Naive thymus-derived CD8-positive, alpha-beta T cell (primary cell): ENCODE results near the gene DYNC2H1. TPM values are rescaled to one million over a fixed set of nuclear protein-coding genes. Genes with fewer than 3 reads are reported as not detected.

Source experiments
- ATAC-seq, 2 donors: fragments of 150-1000 bp; cut with Tn5 transposase in 1 of 2; sonication (Bioruptor Pico), chemical (Tn5 transposase) in 1 of 2; 1 replicate in 1 of 2; 2 replicates in 1 of 2; pipeline ENCODE4 v1.10.0; 2021; ENCODE audit warnings: mild to moderate bottlenecking in 2 of 2, moderate library complexity in 2 of 2
- POLR2A ChIA-PET: fragments of 350-600 bp; sonication (Branson Sonifier 250); formaldehyde crosslinking; loops from one replicate; lab custom pipeline; 2021; ENCODE audit warnings: antibody characterized with exemption; lab: Charles Lee
- DNase-seq, 10 donors: peaks; one replicate each; pipeline versions ENCODE4 v3.0.0 to v3.0.0-alpha.2; 2020 to 2022
- H3K27ac Mint-ChIP-seq, 10 donors: one replicate each; pipeline ENCODE4 v1.8.0; 2020 to 2022; ENCODE audit warnings: mild to moderate bottlenecking in 10 of 10, mixed read lengths in 10 of 10, moderate library complexity in 4 of 10, inconsistent platforms in 1 of 10
- H3K27me3 Mint-ChIP-seq, 5 donors: one replicate each; pipeline ENCODE4 v1.8.0; 2021 to 2022; ENCODE audit warnings: mixed read lengths in 5 of 5
- H3K36me3 Mint-ChIP-seq, 3 donors: one replicate each; pipeline ENCODE4 v1.8.0; 2020 to 2022; ENCODE audit warnings: mixed read lengths in 3 of 3, mild to moderate bottlenecking in 2 of 3, inconsistent platforms in 1 of 3
- H3K4me1 Mint-ChIP-seq, 4 donors: one replicate each; pipeline ENCODE4 v1.8.0; 2021 to 2022; ENCODE audit warnings: mixed read lengths in 4 of 4
- H3K4me3 Mint-ChIP-seq, 10 donors: one replicate each; pipeline ENCODE4 v1.8.0; 2020 to 2022; ENCODE audit warnings: mild to moderate bottlenecking in 10 of 10, mixed read lengths in 10 of 10, moderate library complexity in 6 of 10, inconsistent platforms in 1 of 10
- H3K9me3 Mint-ChIP-seq, 9 donors: one replicate each; pipeline ENCODE4 v1.8.0; 2020 to 2022; ENCODE audit warnings: mixed read lengths in 9 of 9, mild to moderate bottlenecking in 3 of 9, inconsistent platforms in 1 of 9, moderate library complexity in 1 of 9
- polyA plus RNA-seq, 3 donors: library from polyadenylated mRNA; unstranded; fragments of 300-500 nt; fragmentation: Illumina TruSeq; gene quantifications; one replicate each; pipeline ENCODE4 v1.2.3, GENCODE V29; 2021
- total RNA-seq, 8 experiments: library from RNA in 2 of 8; stranded (reverse) in 2 of 8; gene quantifications; one replicate each; pipeline ENCODE4 v1.2.3 and lab custom pipeline; 2021 to 2026

DYNC2H1 gene
- total and polyA plus RNA-seq, 5 experiments from 2014 or later, result 0.54 to 3.2 (median 0.99) TPM

DNA sequence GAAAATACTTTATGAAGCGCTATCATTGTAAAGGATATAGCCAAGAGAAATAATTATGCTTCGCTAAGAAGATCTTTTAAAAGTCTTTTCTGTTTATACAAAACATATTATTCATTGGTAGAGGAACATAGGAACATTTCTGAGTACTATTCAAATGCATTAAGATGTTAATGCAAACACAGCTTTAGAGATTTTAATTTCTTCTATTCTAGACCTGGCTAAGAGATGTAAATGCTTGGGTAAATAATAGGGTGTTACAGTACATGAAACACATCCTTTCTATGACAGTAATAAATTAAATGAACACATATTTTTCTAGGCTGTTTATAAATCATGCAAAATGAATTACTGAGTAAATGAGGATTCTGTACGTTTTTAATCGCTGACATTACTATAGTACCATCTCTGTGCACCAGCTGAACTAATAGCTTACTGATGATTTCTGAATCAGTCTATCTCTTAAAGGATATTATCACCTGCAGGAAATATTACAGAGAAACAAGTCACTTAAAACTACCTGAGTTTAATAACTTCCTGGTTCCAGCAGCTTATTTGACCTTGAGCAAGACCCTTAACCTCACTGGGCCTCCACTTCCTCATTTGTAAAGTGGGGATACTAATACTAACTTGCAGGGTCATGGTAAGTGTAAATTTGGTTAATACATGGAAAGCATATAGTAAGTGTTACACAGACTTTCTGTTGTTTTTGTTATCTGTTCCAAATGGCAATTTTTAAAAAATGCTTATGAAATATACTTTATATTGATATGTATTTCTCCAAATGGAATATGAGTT lies 344.9 kb downstream of the DYNC2H1 start:
- no peak overlapping the region for H3K27ac Mint-ChIP-seq
- no peaks in the 10 kb centered on the region for H3K36me3 Mint-ChIP-seq
- ATAC-seq (no peak), DNase-seq (no peak)
- no peaks in the 10 kb centered on the region for H3K9me3 Mint-ChIP-seq
- H3K4me1 Mint-ChIP-seq, result no peaks in the 10 kb centered on the region
- H3K4me3 Mint-ChIP-seq, result no peak overlapping the region
- POLR2A ChIA-PET, result no interaction called here
- no peaks in the 10 kb centered on the region for H3K27me3 Mint-ChIP-seq

DNA sequence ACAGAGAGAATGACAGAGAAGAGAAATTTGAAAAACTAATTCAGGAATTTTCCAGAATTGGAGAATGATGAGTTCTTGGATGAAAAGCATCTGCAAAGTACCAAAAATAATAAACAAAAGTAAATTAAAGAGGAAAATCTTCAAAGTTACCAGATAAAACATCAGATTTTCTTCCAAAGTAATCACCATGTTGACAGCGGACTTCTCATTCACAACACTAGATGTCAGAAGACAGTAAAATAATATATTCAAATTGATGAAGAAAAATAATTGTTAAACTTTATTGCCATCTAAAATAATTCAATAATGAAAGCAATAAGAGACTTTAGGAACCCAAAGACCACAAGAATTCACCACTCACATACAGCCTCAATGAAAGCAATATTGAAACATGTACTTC lies 355.2 kb downstream of the DYNC2H1 start:
- Mint-ChIP-seq H3K27me3 (no peaks in the 10 kb centered on the region), H3K27ac (no peak overlapping the region), H3K4me1 (no peaks in the 10 kb centered on the region), H3K4me3 (no peak overlapping the region), H3K9me3 (no peaks in the 10 kb centered on the region), H3K36me3 (peaks cover 0 to 3% (median 0%) of the 10 kb centered on the region in 3 donors)
- ATAC-seq, result no peak
- DNase-seq, result no peak
- POLR2A ChIA-PET, result no interaction called here

GRCh38 chr11:103465555-103466140 lies 356.4 kb downstream of the DYNC2H1 start:
- H3K36me3 Mint-ChIP-seq, result peaks cover 0 to 7% (median 0%) of the 10 kb centered on the region in 3 donors
- H3K9me3 Mint-ChIP-seq, result no peaks in the 10 kb centered on the region
- no peak overlapping the region for H3K27ac Mint-ChIP-seq
- H3K4me1 Mint-ChIP-seq, result no peaks in the 10 kb centered on the region
- no peak overlapping the region for H3K4me3 Mint-ChIP-seq
- POLR2A ChIA-PET, result no interaction called here
- H3K27me3 Mint-ChIP-seq, result no peaks in the 10 kb centered on the region
- ATAC-seq (no peak), DNase-seq (no peak)

DNA sequence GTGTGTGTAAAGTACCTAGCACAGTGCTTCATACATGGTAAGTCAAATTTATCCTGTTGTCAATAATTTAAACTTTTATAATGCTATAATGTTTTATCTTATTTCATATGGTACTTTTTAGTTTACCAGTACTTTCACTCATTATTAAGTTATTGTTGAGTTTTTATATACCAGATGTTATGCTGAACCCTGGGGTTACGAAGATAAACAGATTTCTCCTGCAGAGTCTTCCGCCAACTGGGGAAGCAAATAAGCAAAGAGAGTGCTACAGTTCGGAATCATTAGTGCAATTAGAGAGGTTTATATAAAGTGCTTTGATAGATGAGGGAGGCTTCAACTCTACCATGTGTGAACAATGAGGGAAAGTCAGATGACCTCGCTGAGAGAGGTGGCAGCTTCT lies 362.3 kb downstream of the DYNC2H1 start:
- H3K4me3 Mint-ChIP-seq, result no peak overlapping the region
- peaks cover 0 to 7% (median 0%) of the 10 kb centered on the region in 3 donors for H3K36me3 Mint-ChIP-seq
- H3K4me1 Mint-ChIP-seq, result no peaks in the 10 kb centered on the region
- H3K27ac Mint-ChIP-seq, result no peak overlapping the region
- no peaks in the 10 kb centered on the region for H3K27me3 Mint-ChIP-seq
- POLR2A ChIA-PET, result no interaction called here
- peaks cover 0 to 2% (median 0%) of the 10 kb centered on the region in 9 donors for H3K9me3 Mint-ChIP-seq
- no peak for ATAC-seq
- DNase-seq, result no peak

GRCh38 chr11:103476874-103477273 lies 367.6 kb downstream of the DYNC2H1 start:
- DNase-seq (no peak), ATAC-seq (no peak)
- Mint-ChIP-seq H3K4me3 (no peak overlapping the region), H3K27ac (no peak overlapping the region), H3K36me3 (no peaks in the 10 kb centered on the region), H3K9me3 (no peaks in the 10 kb centered on the region), H3K27me3 (no peaks in the 10 kb centered on the region), H3K4me1 (no peaks in the 10 kb centered on the region)
- POLR2A ChIA-PET, result no interaction called here

DNA sequence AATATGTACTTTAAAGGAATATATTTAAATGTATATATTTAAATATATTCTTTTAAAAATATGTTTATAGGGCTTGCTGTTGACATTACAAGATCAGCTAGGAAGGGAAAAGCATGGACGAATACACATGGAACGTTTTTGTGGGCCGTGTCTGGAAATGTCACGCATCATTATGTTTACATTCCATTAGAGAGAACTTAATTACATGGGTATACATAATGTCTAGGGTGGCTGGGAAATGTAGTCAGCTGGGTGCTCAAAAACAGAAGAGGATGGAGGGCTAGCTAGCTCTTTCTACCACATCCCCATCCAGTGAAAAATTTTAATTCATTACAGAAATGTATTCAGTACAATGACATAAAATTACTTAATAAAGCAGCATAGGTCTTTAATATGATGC lies 371.2 kb downstream of the DYNC2H1 start:
- H3K9me3 Mint-ChIP-seq, result peaks cover 0 to 3% (median 0%) of the 10 kb centered on the region in 9 donors
- no peak overlapping the region for H3K27ac Mint-ChIP-seq
- DNase-seq, result no peak
- H3K4me3 Mint-ChIP-seq, result no peak overlapping the region
- H3K36me3 Mint-ChIP-seq, result no peaks in the 10 kb centered on the region
- POLR2A ChIA-PET, result no interaction called here
- H3K4me1 Mint-ChIP-seq, result no peaks in the 10 kb centered on the region
- H3K27me3 Mint-ChIP-seq, result peaks cover 0 to 1% (median 0%) of the 10 kb centered on the region in 5 donors
- no peak for ATAC-seq

DNA sequence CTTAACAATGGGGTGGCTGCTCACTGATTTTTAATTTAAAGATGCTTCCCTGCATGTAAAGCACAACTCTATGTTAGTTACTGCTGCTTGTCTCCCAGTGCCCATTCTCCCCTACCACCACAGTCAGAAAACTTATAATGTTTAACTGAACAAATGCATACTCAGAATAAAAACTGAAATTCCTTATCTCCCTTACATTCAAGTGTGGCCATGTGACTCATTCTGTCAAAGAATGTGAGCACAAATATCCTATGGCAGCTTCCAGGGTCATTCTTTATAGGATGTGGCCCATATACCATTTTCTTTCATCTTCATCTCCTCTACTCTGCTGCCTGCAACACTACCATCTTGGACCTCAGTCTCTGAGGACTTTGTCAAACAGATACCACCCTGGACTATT lies 374.8 kb downstream of the DYNC2H1 start:
- no peak overlapping the region for H3K4me3 Mint-ChIP-seq
- H3K27me3 Mint-ChIP-seq, result peaks cover 0 to 4% (median 0%) of the 10 kb centered on the region in 5 donors
- POLR2A ChIA-PET, result no interaction called here
- ATAC-seq (no peak), DNase-seq (no peak)
- peaks cover 0 to 3% (median 0%) of the 10 kb centered on the region in 9 donors for H3K9me3 Mint-ChIP-seq
- peak overlapping the region in 2 of 10 donors; percentile 1 to 34 for H3K27ac Mint-ChIP-seq
- no peaks in the 10 kb centered on the region for H3K4me1 Mint-ChIP-seq
- no peaks in the 10 kb centered on the region for H3K36me3 Mint-ChIP-seq

DNA sequence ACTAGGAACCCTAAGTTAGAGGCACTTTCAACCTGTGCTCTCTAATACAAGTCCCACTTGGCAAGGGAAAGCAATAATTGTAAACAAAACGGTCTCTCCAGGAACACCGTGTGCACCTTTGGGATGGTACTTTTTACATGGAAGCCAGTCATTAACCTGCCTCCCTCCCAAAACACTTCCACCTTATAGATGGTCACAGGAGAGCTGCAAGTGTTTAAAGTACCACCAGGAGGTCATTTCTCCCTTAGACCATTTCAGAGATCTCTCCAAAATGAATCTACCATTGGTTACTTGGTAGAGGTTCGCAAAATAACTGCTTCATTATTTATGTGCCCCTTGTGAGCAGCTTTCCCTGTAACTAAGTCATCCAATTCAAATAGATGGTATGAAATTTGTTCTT lies 375.3 kb downstream of the DYNC2H1 start:
- Mint-ChIP-seq H3K4me1 (no peaks in the 10 kb centered on the region), H3K27ac (no peak overlapping the region), H3K9me3 (peaks cover 0 to 3% (median 0%) of the 10 kb centered on the region in 9 donors), H3K27me3 (peaks cover 0 to 4% (median 0%) of the 10 kb centered on the region in 5 donors), H3K4me3 (no peak overlapping the region), H3K36me3 (no peaks in the 10 kb centered on the region)
- ATAC-seq, result no peak
- no peak for DNase-seq
- POLR2A ChIA-PET, result no interaction called here

DNA sequence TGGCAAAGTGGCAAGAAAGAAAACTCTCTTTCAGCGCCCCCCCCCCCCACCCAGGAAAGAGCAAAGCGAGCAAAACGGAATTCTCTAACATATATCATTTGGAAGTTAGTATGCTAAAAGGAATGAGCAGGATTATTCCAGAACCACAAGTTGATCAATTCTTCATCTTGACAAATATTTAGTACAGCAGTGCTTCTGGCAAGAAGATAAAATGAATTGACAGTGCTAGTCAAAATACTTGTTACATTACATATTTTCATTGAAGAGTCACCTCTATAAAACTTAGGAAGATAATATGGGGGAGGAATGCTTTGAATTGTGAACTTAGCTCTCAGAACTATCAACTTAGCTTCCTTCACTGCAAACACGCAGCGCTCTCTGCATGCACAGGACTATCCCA lies 377.4 kb downstream of the DYNC2H1 start:
- no peak for ATAC-seq
- POLR2A ChIA-PET, result interaction anchor here (0.6 kb wide), 1 partner anchor 288 kb away, joined by 6 read pairs; no protein-coding TSS in a partner anchor
- H3K9me3 Mint-ChIP-seq, result peaks cover 0 to 3% (median 0%) of the 10 kb centered on the region in 9 donors

GRCh38 chr11:103487113-103487512 lies 377.9 kb downstream of the DYNC2H1 start:
- H3K36me3 Mint-ChIP-seq, result no peaks in the 10 kb centered on the region
- H3K9me3 Mint-ChIP-seq, result peaks cover 0 to 3% (median 0%) of the 10 kb centered on the region in 9 donors

More for the DNA sequence above, 377.4 kb downstream of the DYNC2H1 start:
- no peak for DNase-seq
- H3K27me3 Mint-ChIP-seq, result peaks cover 0 to 4% (median 0%) of the 10 kb centered on the region in 5 donors
- H3K4me3 Mint-ChIP-seq, result no peak overlapping the region
- H3K4me1 Mint-ChIP-seq, result no peaks in the 10 kb centered on the region
- H3K36me3 Mint-ChIP-seq, result no peaks in the 10 kb centered on the region
- no peak overlapping the region for H3K27ac Mint-ChIP-seq

GRCh38 chr11:103488031-103488461 lies 378.8 kb downstream of the DYNC2H1 start:
- Mint-ChIP-seq H3K4me1 (no peaks in the 10 kb centered on the region), H3K27ac (no peak overlapping the region), H3K27me3 (peaks cover 0 to 4% (median 0%) of the 10 kb centered on the region in 5 donors), H3K4me3 (no peak overlapping the region), H3K36me3 (no peaks in the 10 kb centered on the region), H3K9me3 (peaks cover 0 to 2% (median 0%) of the 10 kb centered on the region in 9 donors)
- ATAC-seq, result no peak
- POLR2A ChIA-PET, result no interaction called here
- DNase-seq, result no peak

More at GRCh38 chr11:103487113-103487512, 377.9 kb downstream of the DYNC2H1 start:
- POLR2A ChIA-PET, result no interaction called here
- DNase-seq (no peak), ATAC-seq (no peak)
- Mint-ChIP-seq H3K4me1 (no peaks in the 10 kb centered on the region), H3K27ac (no peak overlapping the region), H3K4me3 (no peak overlapping the region), H3K27me3 (peaks cover 0 to 4% (median 0%) of the 10 kb centered on the region in 5 donors)

DNA sequence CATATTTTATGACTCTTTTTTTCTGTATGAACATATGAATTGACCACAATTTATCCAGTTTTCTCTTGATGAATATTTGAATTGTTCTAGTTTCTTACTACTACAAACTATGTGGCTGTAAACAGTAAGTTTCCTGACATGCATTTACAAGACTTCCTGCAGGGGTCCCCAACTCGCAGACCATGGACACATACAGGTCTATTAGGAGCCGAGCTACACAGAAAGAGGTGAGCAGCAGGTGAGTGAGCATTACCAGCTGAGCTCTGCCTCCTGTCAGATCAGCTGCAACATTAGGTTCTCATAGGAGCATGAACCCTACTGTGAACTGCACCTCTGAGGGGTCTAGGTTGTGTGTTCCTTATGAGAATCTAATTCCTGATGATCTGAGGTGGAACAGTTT lies 379.4 kb downstream of the DYNC2H1 start:
- Mint-ChIP-seq H3K36me3 (no peaks in the 10 kb centered on the region), H3K27me3 (peaks cover 0 to 4% (median 0%) of the 10 kb centered on the region in 5 donors), H3K4me1 (no peaks in the 10 kb centered on the region), H3K4me3 (no peak overlapping the region), H3K9me3 (no peaks in the 10 kb centered on the region), H3K27ac (no peak overlapping the region)
- ATAC-seq, result no peak
- POLR2A ChIA-PET, result no interaction called here
- DNase-seq, result no peak

- Mint-ChIP-seq H3K4me3 (no peak overlapping the region), H3K9me3 (no peaks in the 10 kb centered on the region), H3K27me3 (peaks cover 0 to 22% (median 0%) of the 10 kb centered on the region in 5 donors), H3K4me1 (no peaks in the 10 kb centered on the region), H3K27ac (no peak overlapping the region), H3K36me3 (no peaks in the 10 kb centered on the region)
- ATAC-seq (no peak), DNase-seq (no peak)
- POLR2A ChIA-PET, result no interaction called here
Observed at GRCh38 chr11:103491777-103492176, 382.6 kb downstream of the DYNC2H1 start.
